HEK293 (cell line): Measurements from ENCODE around the gene PRUNE2.
A peak's percentile ranks its signal among the peaks of the same experiment; 100 is the strongest.

Experiments used
- CTCF ChIA-PET: fragments of 350-600 bp; formaldehyde crosslinking; extraction: SDS; loops from one replicate; lab custom pipeline; 2021; ENCODE audit warnings: antibody characterized with exemption; lab: Yijun Ruan, JAX
- POLR2A ChIA-PET: fragments of 300-600 bp; formaldehyde crosslinking; extraction: SDS; loops from one replicate; lab custom pipeline; 2020; ENCODE audit warnings: antibody characterized with exemption, inconsistent platforms; lab: Yijun Ruan, JAX
- H3K27ac ChIP-seq: fragments of 200-500 bp; sonication (Bioruptor generic); 2 replicates; pipeline ENCODE4 v1.5.1; 2014; ENCODE audit warnings: low read depth, low read length, control low read depth, inconsistent platforms; ENCODE audit errors: extremely low read depth
- H3K36me3 ChIP-seq, 2 experiments: fragments of 200-500 bp in 1 of 2; sonication (Bioruptor generic) in 1 of 2; 1 replicate in 1 of 2; 2 replicates in 1 of 2; pipeline ENCODE4 v1.5.1; 2014 to 2017; ENCODE audit warnings: inconsistent platforms in 2 of 2, low read length in 2 of 2; ENCODE audit not compliant: control insufficient read depth in 2 of 2, insufficient read depth in 1 of 2
- H3K4me1 ChIP-seq: fragments of 200-500 bp; sonication (Bioruptor generic); 2 replicates; pipeline ENCODE4 v1.5.1; 2014; ENCODE audit warnings: mild to moderate bottlenecking, low read length, inconsistent platforms; ENCODE audit not compliant: control insufficient read depth, insufficient read depth
- H3K4me3 ChIP-seq: 2 replicates; pipeline ENCODE4 v1.5.1; 2011; ENCODE audit warnings: low read depth, mild to moderate bottlenecking, control low read depth, low read length, moderate library complexity
- H3K9me3 ChIP-seq: fragments of 200-500 bp; sonication (Bioruptor generic); 2 replicates; pipeline ENCODE4 v1.5.1; 2014; ENCODE audit warnings: low read depth, low read length, inconsistent platforms; ENCODE audit not compliant: control insufficient read depth, insufficient read depth
- FEZF1 ChIP-seq: fragments of 450-650 bp; formaldehyde crosslinking; IDR thresholded peaks from 2 replicates; pipeline ENCODE4 v1.5.1; 2016; ENCODE audit warnings: missing biosample characterization, missing genetic modification characterization
- GLI4 ChIP-seq: fragments of 450-650 bp; formaldehyde crosslinking; IDR thresholded peaks from 2 replicates; pipeline ENCODE4 v1.5.1; 2016; ENCODE audit warnings: missing biosample characterization, missing genetic modification characterization
- GLIS1 ChIP-seq: fragments of 450-650 bp; formaldehyde crosslinking; IDR thresholded peaks from 2 replicates; pipeline ENCODE4 v1.5.1; 2016; ENCODE audit warnings: missing biosample characterization, missing genetic modification characterization
- REPIN1 ChIP-seq: fragments of 450-650 bp; formaldehyde crosslinking; IDR thresholded peaks from 2 replicates; pipeline ENCODE4 v1.5.1; 2017; ENCODE audit warnings: missing biosample characterization, missing genetic modification characterization, low read depth
- SCRT2 ChIP-seq: fragments of 450-650 bp; formaldehyde crosslinking; IDR thresholded peaks from 2 replicates; pipeline ENCODE4 v1.5.1; 2016; ENCODE audit warnings: missing biosample characterization, missing genetic modification characterization
- ZNF248 ChIP-seq: fragments of 450-650 bp; formaldehyde crosslinking; IDR thresholded peaks from 2 replicates; pipeline ENCODE4 v1.5.1; 2017; ENCODE audit warnings: missing biosample characterization, missing genetic modification characterization
- ZNF266 ChIP-seq: fragments of 450-650 bp; formaldehyde crosslinking; IDR thresholded peaks from 2 replicates; pipeline ENCODE4 v1.5.1; 2016; ENCODE audit warnings: missing biosample characterization, missing genetic modification characterization, low read depth
- ZNF274 ChIP-seq, 2 experiments: fragments of 200-500 bp in 1 of 2; fragments of 450-650 bp in 1 of 2; sonication (Bioruptor generic) in 1 of 2; formaldehyde crosslinking in 1 of 2; IDR thresholded peaks; 2 replicates each; pipeline versions ENCODE4 v1.5.1 to v1.6.1; 2014 to 2016; ENCODE audit warnings: borderline replicate concordance in 1 of 2, inconsistent platforms in 1 of 2, low read length in 1 of 2, missing biosample characterization in 1 of 2, missing genetic modification characterization in 1 of 2
- ZNF394 ChIP-seq: fragments of 450-650 bp; formaldehyde crosslinking; IDR thresholded peaks from 2 replicates; pipeline ENCODE4 v1.5.1; 2016; ENCODE audit warnings: missing biosample characterization, missing genetic modification characterization, mild to moderate bottlenecking, moderate library complexity, borderline replicate concordance
- ZNF404 ChIP-seq: fragments of 450-650 bp; formaldehyde crosslinking; IDR thresholded peaks from 2 replicates; pipeline ENCODE4 v1.5.1; 2017; ENCODE audit warnings: missing biosample characterization, missing genetic modification characterization
- ZNF776 ChIP-seq: fragments of 450-650 bp; formaldehyde crosslinking; IDR thresholded peaks from 2 replicates; pipeline ENCODE4 v1.5.0; 2017; ENCODE audit warnings: missing biosample characterization, missing genetic modification characterization, borderline replicate concordance
- ZNF843 ChIP-seq: fragments of 450-650 bp; formaldehyde crosslinking; IDR thresholded peaks from 2 replicates; pipeline ENCODE4 v1.5.1; 2016; ENCODE audit warnings: missing biosample characterization, missing genetic modification characterization
- TF ChIP-seq, protein P1 (sequence below): fragments of 450-650 bp; formaldehyde crosslinking; IDR thresholded peaks from 2 replicates; pipeline ENCODE4 v1.5.1; 2017; ENCODE audit warnings: missing biosample characterization, missing genetic modification characterization
- TF ChIP-seq, protein P2 (sequence below): fragments of 450-650 bp; formaldehyde crosslinking; IDR thresholded peaks from 2 replicates; pipeline ENCODE4 v1.5.1; 2017; ENCODE audit warnings: missing biosample characterization, missing genetic modification characterization
- TF ChIP-seq, protein P3 (sequence below): fragments of 450-650 bp; formaldehyde crosslinking; IDR thresholded peaks from 2 replicates; pipeline ENCODE4 v1.5.1; 2016; ENCODE audit warnings: missing biosample characterization, missing genetic modification characterization
- TF ChIP-seq, protein P4 (sequence below): fragments of 450-650 bp; formaldehyde crosslinking; IDR thresholded peaks from 2 replicates; pipeline ENCODE4 v1.5.0; 2017; ENCODE audit warnings: missing biosample characterization, missing genetic modification characterization, borderline replicate concordance
- TF ChIP-seq, protein P5 (sequence below): fragments of 450-650 bp; formaldehyde crosslinking; IDR thresholded peaks from 2 replicates; pipeline ENCODE4 v1.5.1; 2016; ENCODE audit warnings: missing biosample characterization, missing genetic modification characterization

PRUNE2 gene

DNA sequence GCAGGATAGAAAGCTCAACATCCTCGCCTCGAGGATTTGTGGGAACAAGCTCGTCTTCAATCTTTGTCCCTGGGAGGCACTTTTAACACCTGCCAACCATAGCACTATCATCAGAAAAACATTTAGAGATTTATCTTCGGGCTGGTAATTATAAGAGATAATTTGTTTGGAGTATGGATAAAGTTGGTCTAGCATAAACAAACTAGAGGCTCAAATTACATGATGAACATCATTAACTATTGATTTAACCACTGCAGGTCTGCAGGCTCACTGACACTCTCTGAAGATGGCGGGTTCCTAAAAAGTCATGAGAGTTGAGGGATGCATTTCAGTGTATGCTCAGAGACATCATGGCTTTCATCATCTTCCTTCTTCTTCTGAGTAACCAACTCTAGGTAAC, 167.5 kb downstream of the PRUNE2 start (continued):
- TF ChIP-seq FEZF1 (tag by site-specific recombination) (peak; percentile 41; the same call in 1 of the 2 replicates), ZNF843 (tag by site-specific recombination) (peak; percentile 55; the same call in 1 of the 2 replicates), GLIS1 (peak; percentile 63), ZNF266 (tag by site-specific recombination) (no peak)
- TF ChIP-seq, protein P1, sequence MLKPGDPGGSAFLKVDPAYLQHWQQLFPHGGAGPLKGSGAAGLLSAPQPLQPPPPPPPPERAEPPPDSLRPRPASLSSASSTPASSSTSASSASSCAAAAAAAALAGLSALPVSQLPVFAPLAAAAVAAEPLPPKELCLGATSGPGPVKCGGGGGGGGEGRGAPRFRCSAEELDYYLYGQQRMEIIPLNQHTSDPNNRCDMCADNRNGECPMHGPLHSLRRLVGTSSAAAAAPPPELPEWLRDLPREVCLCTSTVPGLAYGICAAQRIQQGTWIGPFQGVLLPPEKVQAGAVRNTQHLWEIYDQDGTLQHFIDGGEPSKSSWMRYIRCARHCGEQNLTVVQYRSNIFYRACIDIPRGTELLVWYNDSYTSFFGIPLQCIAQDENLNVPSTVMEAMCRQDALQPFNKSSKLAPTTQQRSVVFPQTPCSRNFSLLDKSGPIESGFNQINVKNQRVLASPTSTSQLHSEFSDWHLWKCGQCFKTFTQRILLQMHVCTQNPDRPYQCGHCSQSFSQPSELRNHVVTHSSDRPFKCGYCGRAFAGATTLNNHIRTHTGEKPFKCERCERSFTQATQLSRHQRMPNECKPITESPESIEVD (tag by site-specific recombination) = peak; percentile 53; the same call in 1 of the 2 replicates
- TF ChIP-seq, protein P2, sequence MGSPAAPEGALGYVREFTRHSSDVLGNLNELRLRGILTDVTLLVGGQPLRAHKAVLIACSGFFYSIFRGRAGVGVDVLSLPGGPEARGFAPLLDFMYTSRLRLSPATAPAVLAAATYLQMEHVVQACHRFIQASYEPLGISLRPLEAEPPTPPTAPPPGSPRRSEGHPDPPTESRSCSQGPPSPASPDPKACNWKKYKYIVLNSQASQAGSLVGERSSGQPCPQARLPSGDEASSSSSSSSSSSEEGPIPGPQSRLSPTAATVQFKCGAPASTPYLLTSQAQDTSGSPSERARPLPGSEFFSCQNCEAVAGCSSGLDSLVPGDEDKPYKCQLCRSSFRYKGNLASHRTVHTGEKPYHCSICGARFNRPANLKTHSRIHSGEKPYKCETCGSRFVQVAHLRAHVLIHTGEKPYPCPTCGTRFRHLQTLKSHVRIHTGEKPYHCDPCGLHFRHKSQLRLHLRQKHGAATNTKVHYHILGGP (tag by site-specific recombination) = peak; percentile 86

DNA sequence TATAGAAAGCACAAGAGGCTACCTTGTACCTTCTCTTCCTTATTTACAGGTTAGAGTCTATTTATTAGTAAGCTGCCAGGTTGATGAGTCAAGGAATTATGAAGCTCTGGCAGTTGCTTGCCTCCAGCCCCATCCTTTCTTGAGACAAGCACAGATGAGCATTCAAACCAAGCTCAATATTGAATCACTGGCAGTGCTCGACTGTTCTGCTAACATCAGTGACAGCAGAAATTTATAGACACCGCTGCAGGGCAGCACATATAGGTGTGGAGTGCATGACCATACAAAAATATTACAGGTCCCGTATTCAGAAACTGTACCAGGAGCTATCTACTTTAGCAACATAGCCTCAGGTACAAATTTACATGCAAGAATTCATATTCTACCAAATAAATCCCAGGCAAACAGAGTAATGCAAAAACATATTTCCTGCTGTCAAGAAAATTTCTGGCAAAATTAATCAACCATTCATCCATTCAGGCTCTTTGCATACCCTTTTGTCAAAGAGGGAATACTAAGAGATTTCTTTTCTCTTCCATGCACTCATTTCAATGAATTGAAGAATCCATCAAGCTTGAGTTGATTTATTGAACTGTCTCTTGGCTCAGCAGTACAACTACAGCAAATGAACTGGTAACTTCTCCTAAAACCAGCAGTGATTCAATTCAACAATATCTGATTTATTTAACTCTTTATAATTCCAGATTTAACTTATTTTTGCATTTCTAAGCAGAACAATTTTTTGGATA, 168.6 kb downstream of the PRUNE2 start:
- Histone ChIP-seq H3K36me3 (no peaks in the 10 kb centered on the region), H3K9me3 (no peaks in the 10 kb centered on the region), H3K27ac (no peak overlapping the region), H3K4me1 (no peaks in the 10 kb centered on the region), H3K4me3 (no peak overlapping the region)
- POLR2A ChIA-PET = no interaction called here
- TF ChIP-seq GLI4 (tag by site-specific recombination) = no peak
- TF ChIP-seq SCRT2 = no peak
- TF ChIP-seq, protein P3, sequence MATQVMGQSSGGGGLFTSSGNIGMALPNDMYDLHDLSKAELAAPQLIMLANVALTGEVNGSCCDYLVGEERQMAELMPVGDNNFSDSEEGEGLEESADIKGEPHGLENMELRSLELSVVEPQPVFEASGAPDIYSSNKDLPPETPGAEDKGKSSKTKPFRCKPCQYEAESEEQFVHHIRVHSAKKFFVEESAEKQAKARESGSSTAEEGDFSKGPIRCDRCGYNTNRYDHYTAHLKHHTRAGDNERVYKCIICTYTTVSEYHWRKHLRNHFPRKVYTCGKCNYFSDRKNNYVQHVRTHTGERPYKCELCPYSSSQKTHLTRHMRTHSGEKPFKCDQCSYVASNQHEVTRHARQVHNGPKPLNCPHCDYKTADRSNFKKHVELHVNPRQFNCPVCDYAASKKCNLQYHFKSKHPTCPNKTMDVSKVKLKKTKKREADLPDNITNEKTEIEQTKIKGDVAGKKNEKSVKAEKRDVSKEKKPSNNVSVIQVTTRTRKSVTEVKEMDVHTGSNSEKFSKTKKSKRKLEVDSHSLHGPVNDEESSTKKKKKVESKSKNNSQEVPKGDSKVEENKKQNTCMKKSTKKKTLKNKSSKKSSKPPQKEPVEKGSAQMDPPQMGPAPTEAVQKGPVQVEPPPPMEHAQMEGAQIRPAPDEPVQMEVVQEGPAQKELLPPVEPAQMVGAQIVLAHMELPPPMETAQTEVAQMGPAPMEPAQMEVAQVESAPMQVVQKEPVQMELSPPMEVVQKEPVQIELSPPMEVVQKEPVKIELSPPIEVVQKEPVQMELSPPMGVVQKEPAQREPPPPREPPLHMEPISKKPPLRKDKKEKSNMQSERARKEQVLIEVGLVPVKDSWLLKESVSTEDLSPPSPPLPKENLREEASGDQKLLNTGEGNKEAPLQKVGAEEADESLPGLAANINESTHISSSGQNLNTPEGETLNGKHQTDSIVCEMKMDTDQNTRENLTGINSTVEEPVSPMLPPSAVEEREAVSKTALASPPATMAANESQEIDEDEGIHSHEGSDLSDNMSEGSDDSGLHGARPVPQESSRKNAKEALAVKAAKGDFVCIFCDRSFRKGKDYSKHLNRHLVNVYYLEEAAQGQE (tag by site-specific recombination) = no peak
- TF ChIP-seq, protein P4, sequence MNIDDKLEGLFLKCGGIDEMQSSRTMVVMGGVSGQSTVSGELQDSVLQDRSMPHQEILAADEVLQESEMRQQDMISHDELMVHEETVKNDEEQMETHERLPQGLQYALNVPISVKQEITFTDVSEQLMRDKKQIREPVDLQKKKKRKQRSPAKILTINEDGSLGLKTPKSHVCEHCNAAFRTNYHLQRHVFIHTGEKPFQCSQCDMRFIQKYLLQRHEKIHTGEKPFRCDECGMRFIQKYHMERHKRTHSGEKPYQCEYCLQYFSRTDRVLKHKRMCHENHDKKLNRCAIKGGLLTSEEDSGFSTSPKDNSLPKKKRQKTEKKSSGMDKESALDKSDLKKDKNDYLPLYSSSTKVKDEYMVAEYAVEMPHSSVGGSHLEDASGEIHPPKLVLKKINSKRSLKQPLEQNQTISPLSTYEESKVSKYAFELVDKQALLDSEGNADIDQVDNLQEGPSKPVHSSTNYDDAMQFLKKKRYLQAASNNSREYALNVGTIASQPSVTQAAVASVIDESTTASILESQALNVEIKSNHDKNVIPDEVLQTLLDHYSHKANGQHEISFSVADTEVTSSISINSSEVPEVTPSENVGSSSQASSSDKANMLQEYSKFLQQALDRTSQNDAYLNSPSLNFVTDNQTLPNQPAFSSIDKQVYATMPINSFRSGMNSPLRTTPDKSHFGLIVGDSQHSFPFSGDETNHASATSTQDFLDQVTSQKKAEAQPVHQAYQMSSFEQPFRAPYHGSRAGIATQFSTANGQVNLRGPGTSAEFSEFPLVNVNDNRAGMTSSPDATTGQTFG (tag by site-specific recombination) = no peak
- TF ChIP-seq ZNF248 (tag by site-specific recombination) = no peak
- TF ChIP-seq ZNF776 (tag by site-specific recombination) = no peak
- no peak for TF ChIP-seq ZNF404
- no peak for TF ChIP-seq ZNF274 (IDR thresholded peaks at IDR 0.05; ENCODE audit: low read length)
- TF ChIP-seq ZNF274 (tag by site-specific recombination; IDR thresholded peaks at IDR 0.05; ENCODE audit: borderline replicate concordance) = no peak
- TF ChIP-seq, protein P5, sequence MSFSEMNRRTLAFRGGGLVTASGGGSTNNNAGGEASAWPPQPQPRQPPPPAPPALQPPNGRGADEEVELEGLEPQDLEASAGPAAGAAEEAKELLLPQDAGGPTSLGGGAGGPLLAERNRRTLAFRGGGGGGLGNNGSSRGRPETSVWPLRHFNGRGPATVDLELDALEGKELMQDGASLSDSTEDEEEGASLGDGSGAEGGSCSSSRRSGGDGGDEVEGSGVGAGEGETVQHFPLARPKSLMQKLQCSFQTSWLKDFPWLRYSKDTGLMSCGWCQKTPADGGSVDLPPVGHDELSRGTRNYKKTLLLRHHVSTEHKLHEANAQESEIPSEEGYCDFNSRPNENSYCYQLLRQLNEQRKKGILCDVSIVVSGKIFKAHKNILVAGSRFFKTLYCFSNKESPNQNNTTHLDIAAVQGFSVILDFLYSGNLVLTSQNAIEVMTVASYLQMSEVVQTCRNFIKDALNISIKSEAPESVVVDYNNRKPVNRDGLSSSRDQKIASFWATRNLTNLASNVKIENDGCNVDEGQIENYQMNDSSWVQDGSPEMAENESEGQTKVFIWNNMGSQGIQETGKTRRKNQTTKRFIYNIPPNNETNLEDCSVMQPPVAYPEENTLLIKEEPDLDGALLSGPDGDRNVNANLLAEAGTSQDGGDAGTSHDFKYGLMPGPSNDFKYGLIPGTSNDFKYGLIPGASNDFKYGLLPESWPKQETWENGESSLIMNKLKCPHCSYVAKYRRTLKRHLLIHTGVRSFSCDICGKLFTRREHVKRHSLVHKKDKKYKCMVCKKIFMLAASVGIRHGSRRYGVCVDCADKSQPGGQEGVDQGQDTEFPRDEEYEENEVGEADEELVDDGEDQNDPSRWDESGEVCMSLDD (tag by site-specific recombination) = no peak
- TF ChIP-seq REPIN1 (tag by site-specific recombination) = no peak
- no peak for TF ChIP-seq ZNF394 (tag by site-specific recombination)
- CTCF ChIA-PET = interaction anchor here (0.5 to 0.6 kb wide), 2 partner anchors 87 to 391 kb away, joined by 3 to 4 read pairs; no protein-coding TSS in a partner anchor
